Measurements from ENCODE around the gene RCE1.

- TF ChIP-seq POLR2A (IDR thresholded peaks at IDR 0.05; ENCODE audit: low read depth, low read length) (no peak), TAF1 (IDR thresholded peaks at IDR 0.05; ENCODE audit: borderline replicate concordance, low read depth, low read length) (no peak)
These were observed 32.1 kb downstream of the RCE1 start for GRCh38 chr11:66875378-66875777.

All from GM12892 (cell line).